ENCODE results near the gene INF2.

INF2 gene

DNA sequence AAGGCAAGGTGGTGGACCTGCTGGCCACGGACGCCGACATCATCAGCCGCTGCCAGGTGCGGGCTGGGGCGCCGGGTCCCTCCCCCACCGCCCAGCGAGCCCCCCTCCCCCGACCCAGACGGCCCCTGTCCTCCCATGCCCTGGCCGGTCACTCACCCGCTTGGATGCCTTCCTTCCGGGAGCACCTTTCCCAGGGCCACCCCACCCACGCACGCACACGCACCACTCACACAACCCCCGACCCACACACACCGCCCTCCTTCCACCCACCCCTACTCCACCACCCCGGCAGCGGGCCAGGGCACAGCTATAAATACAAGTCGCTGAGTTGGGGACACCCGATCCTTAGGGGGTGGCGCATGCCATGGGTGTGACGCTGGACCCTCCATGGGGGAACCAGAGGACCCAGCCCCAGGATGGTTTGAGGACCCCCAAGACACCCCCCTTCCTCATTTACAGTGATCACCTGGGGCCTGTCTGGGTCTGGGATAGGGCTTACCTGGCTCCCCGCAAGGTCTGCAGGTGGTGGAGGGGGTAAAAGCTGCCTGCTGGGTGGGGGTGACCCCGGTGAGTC, 35.1 kb downstream of the INF2 start:
- Histone ChIP-seq H2AFZ (ENCODE audit: low read depth) (no peak overlapping the region; the same call in 1 of the 2 replicates), H3K4me2 (no peak overlapping the region), H4K20me1 (ENCODE audit: insufficient read depth) (no peaks in the 10 kb centered on the region), H3K27ac (no peak overlapping the region), H3K4me3 (IDR thresholded peaks at IDR 0.05; ENCODE audit: insufficient read depth, low read depth, low read length) (no peak overlapping the region), H3K79me2 (ENCODE audit: insufficient read depth, low read depth) (no peaks in the 10 kb centered on the region), H3K9ac (no peak overlapping the region), H3K4me1 (ENCODE audit: low read depth, poor library complexity, severe bottlenecking) (no peaks in the 10 kb centered on the region), H3K27me3 (ENCODE audit: insufficient read depth, low read depth) (peaks cover 8% of the 10 kb centered on the region; the same call in 1 of the 2 replicates), H3K36me3 (ENCODE audit: insufficient read depth) (no peaks in the 10 kb centered on the region)
- TF ChIP-seq, protein P1, sequence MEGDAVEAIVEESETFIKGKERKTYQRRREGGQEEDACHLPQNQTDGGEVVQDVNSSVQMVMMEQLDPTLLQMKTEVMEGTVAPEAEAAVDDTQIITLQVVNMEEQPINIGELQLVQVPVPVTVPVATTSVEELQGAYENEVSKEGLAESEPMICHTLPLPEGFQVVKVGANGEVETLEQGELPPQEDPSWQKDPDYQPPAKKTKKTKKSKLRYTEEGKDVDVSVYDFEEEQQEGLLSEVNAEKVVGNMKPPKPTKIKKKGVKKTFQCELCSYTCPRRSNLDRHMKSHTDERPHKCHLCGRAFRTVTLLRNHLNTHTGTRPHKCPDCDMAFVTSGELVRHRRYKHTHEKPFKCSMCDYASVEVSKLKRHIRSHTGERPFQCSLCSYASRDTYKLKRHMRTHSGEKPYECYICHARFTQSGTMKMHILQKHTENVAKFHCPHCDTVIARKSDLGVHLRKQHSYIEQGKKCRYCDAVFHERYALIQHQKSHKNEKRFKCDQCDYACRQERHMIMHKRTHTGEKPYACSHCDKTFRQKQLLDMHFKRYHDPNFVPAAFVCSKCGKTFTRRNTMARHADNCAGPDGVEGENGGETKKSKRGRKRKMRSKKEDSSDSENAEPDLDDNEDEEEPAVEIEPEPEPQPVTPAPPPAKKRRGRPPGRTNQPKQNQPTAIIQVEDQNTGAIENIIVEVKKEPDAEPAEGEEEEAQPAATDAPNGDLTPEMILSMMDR (conservative IDR thresholded peaks at IDR 0.05; ENCODE audit: low read depth, low read length): no peak

DNA sequence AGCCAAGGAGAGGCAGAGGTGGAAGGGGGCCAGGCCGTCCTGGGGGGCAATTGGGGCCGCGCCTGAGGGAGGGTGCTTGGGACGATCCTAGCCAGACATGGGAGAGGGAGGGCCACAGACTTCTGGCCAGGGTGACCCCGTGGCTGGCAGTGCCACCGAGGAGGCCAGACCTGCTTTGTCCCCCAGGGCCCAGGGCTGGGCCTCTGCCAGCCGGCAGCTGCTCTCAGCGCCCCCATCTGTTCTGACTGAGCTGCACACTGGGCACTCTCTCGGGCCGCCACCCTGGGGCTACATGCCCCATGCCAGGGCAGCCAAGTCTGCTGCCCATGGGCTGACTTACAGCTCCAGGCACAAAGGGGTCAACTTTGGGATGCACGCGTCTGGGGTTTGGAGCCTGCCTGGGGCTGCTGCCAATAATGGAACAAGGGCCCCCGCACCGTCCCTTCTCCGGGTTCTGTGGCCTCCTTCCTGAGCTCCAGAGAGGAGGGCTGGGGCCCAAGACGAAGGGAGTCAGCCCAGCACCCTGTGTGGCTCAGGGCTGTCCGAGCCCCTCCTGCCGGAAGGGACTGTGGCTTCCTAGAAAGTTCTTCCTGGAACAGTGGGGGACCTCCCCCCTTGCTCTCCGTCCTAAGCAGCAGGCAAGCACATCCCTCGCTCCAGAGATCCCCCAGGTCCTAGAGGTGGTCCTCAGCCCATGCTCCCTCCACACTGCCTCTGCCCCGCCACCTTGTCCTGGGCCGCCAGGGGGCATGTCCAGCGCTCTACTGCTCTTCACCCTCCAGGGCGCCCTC, 35.8 kb downstream of the INF2 start:
- no peaks in the 10 kb centered on the region for H3K79me2 ChIP-seq (ENCODE audit: insufficient read depth, low read depth)
- no peak overlapping the region for H2AFZ ChIP-seq (ENCODE audit: low read depth)
- no peak overlapping the region for H3K4me2 ChIP-seq
- TF ChIP-seq, protein P1 (conservative IDR thresholded peaks at IDR 0.05; ENCODE audit: low read depth, low read length): no peak
- H3K4me3 ChIP-seq (IDR thresholded peaks at IDR 0.05; ENCODE audit: insufficient read depth, low read depth, low read length): no peak overlapping the region
- no peaks in the 10 kb centered on the region for H3K4me1 ChIP-seq (ENCODE audit: low read depth, poor library complexity, severe bottlenecking)
- H3K36me3 ChIP-seq (ENCODE audit: insufficient read depth): no peaks in the 10 kb centered on the region
- H3K9ac ChIP-seq: no peak overlapping the region
- no peak overlapping the region for H3K27ac ChIP-seq
- no peaks in the 10 kb centered on the region for H4K20me1 ChIP-seq (ENCODE audit: insufficient read depth)
- peaks cover 8% of the 10 kb centered on the region; the same call in 1 of the 2 replicates for H3K27me3 ChIP-seq (ENCODE audit: insufficient read depth, low read depth)

DNA sequence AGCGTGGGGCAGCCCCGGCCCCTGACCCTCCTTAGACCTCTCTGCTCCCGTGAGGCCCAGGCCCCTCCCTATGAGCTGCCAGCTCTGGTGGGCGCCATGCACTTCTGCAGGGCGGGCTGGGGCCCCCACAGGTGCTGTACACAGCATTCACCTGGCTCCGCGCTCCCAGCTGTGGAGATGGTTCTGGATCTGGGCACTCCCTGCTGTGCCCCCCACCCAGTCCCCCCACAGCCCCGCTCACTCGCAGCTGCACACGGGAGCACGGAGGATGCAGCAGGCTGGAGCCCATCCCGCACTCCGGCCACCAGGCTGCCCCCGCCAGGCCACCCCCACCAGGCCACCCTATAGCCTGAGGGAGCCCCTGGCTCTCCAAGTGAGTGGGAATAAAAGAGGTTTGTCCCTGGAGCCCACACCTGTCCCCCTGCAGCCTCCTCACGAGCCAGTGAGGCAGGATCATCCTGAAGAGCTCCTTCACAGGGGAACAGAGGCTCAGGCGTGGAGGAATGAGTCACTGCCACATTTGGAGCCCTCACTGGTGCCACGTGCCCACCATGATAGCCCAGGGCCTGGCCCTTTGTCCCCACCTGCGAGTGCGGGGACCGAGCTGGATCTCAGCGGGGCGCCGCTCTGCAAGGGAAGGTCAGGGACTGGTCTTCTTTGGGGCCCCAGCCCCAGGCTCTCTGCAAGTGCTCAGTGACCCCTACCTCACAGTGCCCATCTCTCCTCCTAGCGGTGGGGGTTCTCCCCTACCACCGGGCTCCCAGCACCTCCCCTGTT, 36.5 kb downstream of the INF2 start:
- Histone ChIP-seq H3K4me2 (no peak overlapping the region), H3K36me3 (ENCODE audit: insufficient read depth) (no peaks in the 10 kb centered on the region), H3K9ac (no peak overlapping the region), H3K79me2 (ENCODE audit: insufficient read depth, low read depth) (no peaks in the 10 kb centered on the region), H3K4me1 (ENCODE audit: low read depth, poor library complexity, severe bottlenecking) (no peaks in the 10 kb centered on the region), H3K27ac (no peak overlapping the region), H3K27me3 (ENCODE audit: insufficient read depth, low read depth) (peaks cover 8% of the 10 kb centered on the region; the same call in 1 of the 2 replicates), H3K4me3 (IDR thresholded peaks at IDR 0.05; ENCODE audit: insufficient read depth, low read depth, low read length) (no peak overlapping the region), H2AFZ (ENCODE audit: low read depth) (no peak overlapping the region), H4K20me1 (ENCODE audit: insufficient read depth) (no peaks in the 10 kb centered on the region)
- TF ChIP-seq, protein P1 (conservative IDR thresholded peaks at IDR 0.05; ENCODE audit: low read depth, low read length): no peak

DNA sequence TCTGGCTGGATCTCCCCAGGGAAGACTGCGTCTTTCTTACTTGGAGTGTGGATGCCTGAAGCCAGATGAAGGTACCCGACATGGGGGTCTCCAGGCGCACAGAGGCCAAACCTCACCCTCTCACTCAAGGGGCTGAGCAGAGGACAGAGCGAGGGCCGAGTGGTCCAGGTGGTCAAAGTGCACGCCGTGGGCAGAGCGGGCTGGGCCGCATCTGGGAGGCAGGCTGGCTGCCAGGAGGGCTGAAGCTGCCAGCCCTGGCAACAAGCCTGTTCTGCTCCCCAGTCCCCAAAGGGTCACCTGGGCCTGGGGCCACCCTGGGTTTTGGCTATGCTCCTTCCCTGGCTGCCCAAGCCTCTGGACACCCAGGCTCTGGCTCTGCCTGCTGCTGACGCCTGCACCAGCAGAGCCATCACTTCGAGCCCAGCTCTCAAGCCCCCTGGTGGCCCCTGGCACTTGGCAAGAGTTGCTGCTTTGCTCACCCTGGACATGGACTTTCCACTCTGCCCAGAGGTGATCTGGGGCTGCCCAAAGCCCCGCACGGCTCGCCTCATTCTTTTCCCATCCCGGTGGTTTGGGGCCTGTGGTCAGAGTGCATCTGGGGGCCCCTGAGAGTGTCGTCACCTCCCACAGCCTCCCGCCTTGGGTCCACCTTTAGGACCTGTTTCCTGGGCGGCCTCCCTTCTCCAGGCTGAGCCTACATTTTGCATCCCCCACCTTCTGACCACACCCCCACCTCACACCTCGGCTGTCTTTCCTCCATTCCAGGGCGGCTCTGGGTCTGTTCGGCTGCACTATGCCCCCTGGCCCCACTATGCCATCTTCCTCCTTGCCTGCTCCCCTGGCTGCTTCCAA, 37.4 kb downstream of the INF2 start:
- no peaks in the 10 kb centered on the region for H4K20me1 ChIP-seq (ENCODE audit: insufficient read depth)
- TF ChIP-seq, protein P1 (conservative IDR thresholded peaks at IDR 0.05; ENCODE audit: low read depth, low read length): no peak
- H3K9ac ChIP-seq: no peak overlapping the region
- H3K4me3 ChIP-seq (IDR thresholded peaks at IDR 0.05; ENCODE audit: insufficient read depth, low read depth, low read length): no peak overlapping the region
- H2AFZ ChIP-seq (ENCODE audit: low read depth): no peak overlapping the region
- no peaks in the 10 kb centered on the region for H3K79me2 ChIP-seq (ENCODE audit: insufficient read depth, low read depth)
- H3K27ac ChIP-seq: no peak overlapping the region
- no peak overlapping the region for H3K4me2 ChIP-seq
- peaks cover 8% of the 10 kb centered on the region; the same call in 1 of the 2 replicates for H3K27me3 ChIP-seq (ENCODE audit: insufficient read depth, low read depth)
- H3K36me3 ChIP-seq (ENCODE audit: insufficient read depth): no peaks in the 10 kb centered on the region
- no peaks in the 10 kb centered on the region for H3K4me1 ChIP-seq (ENCODE audit: low read depth, poor library complexity, severe bottlenecking)
